HepG2 (cell line): Measurements from ENCODE around the gene PHOSPHO2. TPM values are rescaled to one million over a fixed set of nuclear protein-coding genes. Genes with fewer than 3 reads are reported as not detected.

Experiments
- CSRNP1 ChIP-seq: sonication (generic); formaldehyde crosslinking; IDR thresholded peaks from 2 replicates; pipeline ENCODE4 v1.8.1; 2023; ENCODE audit warnings: mild to moderate bottlenecking, missing genetic modification reagents
- DDIT3 ChIP-seq: sonication (generic); formaldehyde crosslinking; IDR thresholded peaks from 2 replicates; pipeline ENCODE4 v1.4.0; 2020; ENCODE audit warnings: mild to moderate bottlenecking, missing genetic modification reagents
- DMTF1 ChIP-seq: sonication (generic); formaldehyde crosslinking; IDR thresholded peaks from 2 replicates; pipeline ENCODE4 v1.4.0; 2020; ENCODE audit warnings: mild to moderate bottlenecking, missing genetic modification reagents
- FOXO1 ChIP-seq: sonication (generic); formaldehyde crosslinking; IDR thresholded peaks from 2 replicates; pipeline ENCODE4 v1.4.0; 2020; ENCODE audit warnings: missing genetic modification reagents
- MNT ChIP-seq: fragments of 450-650 bp; IDR thresholded peaks from 2 replicates; pipeline ENCODE4 v1.6.1; 2016
- NFAT5 ChIP-seq: sonication (generic); formaldehyde crosslinking; IDR thresholded peaks from 2 replicates; pipeline ENCODE4 v1.4.0; 2020; ENCODE audit warnings: missing genetic modification reagents
- TCF7L2 ChIP-seq: IDR thresholded peaks from 2 replicates; pipeline ENCODE4 v1.6.1; 2011; ENCODE audit warnings: mild to moderate bottlenecking, low read depth, low read length, moderate library complexity
- TEF ChIP-seq: sonication (generic); formaldehyde crosslinking; IDR thresholded peaks from 2 replicates; pipeline ENCODE4 v1.5.0; 2020; ENCODE audit warnings: missing genetic modification reagents
- ZNF333 ChIP-seq: sonication (generic); formaldehyde crosslinking; IDR thresholded peaks from 2 replicates; pipeline ENCODE4 v1.4.0; 2020; ENCODE audit warnings: mild to moderate bottlenecking, missing genetic modification reagents, borderline replicate concordance
- ZNF468 ChIP-seq: sonication (generic); formaldehyde crosslinking; IDR thresholded peaks from 2 replicates; pipeline ENCODE4 v1.8.0; 2022; ENCODE audit warnings: mild to moderate bottlenecking, moderate library complexity, missing genetic modification reagents
- ZNF687 ChIP-seq: sonication (generic); formaldehyde crosslinking; IDR thresholded peaks from 2 replicates; pipeline ENCODE4 v1.5.1; 2020; ENCODE audit warnings: mild to moderate bottlenecking, missing genetic modification reagents, moderate library complexity
- polyA plus RNA-seq, 8 experiments: library from polyadenylated mRNA; depleted of rRNA in 3 of 8; stranded (reverse) in 7 of 8; unstranded in 1 of 8; fragments of >200 nt; fragmentation: Illumina TruSeq in 4 of 8; extraction: Trizol in 4 of 8; gene quantifications; 2 replicates each; pipeline versions ENCODE4 v1.2.1 to v1.2.3, GENCODE V29; 2011 to 2016; ENCODE audit warnings: low read depth in 4 of 8, missing spikeins in 1 of 8, mixed read lengths in 1 of 8; ENCODE audit not compliant: insufficient read depth in 1 of 8
- total RNA-seq, 5 experiments: library from RNA; depleted of rRNA; stranded (reverse); fragments of >200 nt; fragmentation: Illumina TruSeq; extraction: Trizol; gene quantifications; 2 replicates each; pipeline ENCODE4 v1.2.3, GENCODE V29; 2016; ENCODE audit warnings: low read depth in 1 of 5

Gene PHOSPHO2
- total and polyA plus RNA-seq, 2 of the 13 experiments (the other 11 are each of a cell fraction or from before 2014, with no cell fraction given) = 6.1 to 11.4 TPM

- TF ChIP-seq DDIT3 (CRISPR knock-in tag) (no peak), ZNF333 (CRISPR knock-in tag) (no peak), MNT (0 out of 2 replicates have a peak, but pooled peaks have one; percentile 13), ZNF468 (CRISPR knock-in tag) (0 out of 2 replicates have a peak, but pooled peaks have one; percentile 61), TCF7L2 (no peak), TEF (CRISPR knock-in tag) (no peak), DMTF1 (CRISPR knock-in tag) (no peak), CSRNP1 (CRISPR knock-in tag) (no peak), FOXO1 (CRISPR knock-in tag) (peak; percentile 89), NFAT5 (CRISPR knock-in tag) (no peak), ZNF687 (CRISPR knock-in tag) (peak; percentile 84)
Observed at GRCh38 chr2:169716938-169717690, 22.8 kb downstream of the PHOSPHO2 start (continued).
